Liver (tissue), 9 donors: ENCODE data around the gene JAKMIP2. TPM values are rescaled to one million over a fixed set of nuclear protein-coding genes. Genes with fewer than 3 reads are reported as not detected.

Experiments
- DNase-seq: peaks from one replicate; pipeline ENCODE4 v3.0.0-alpha.2; 2017; ENCODE audit warnings: low spot score
- H3K27ac ChIP-seq, 2 donors: one replicate each; pipeline ENCODE4 v1.7.0; 2013; ENCODE audit warnings: inconsistent platforms in 2 of 2, low read length in 2 of 2, control low read depth in 1 of 2, low read depth in 1 of 2, mild to moderate bottlenecking in 1 of 2
- H3K27me3 ChIP-seq, 4 donors: one replicate each; pipeline versions ENCODE4 v1.6.1 to v1.7.0; 2013; ENCODE audit warnings: low read length in 3 of 4, inconsistent platforms in 1 of 4, mild to moderate bottlenecking in 1 of 4, moderate library complexity in 1 of 4; ENCODE audit not compliant: control insufficient read depth in 4 of 4, insufficient read depth in 4 of 4
- H3K36me3 ChIP-seq, 4 donors: one replicate each; pipeline versions ENCODE4 v1.6.1 to v1.7.0; 2013; ENCODE audit warnings: low read length in 3 of 4, mild to moderate bottlenecking in 3 of 4, low read depth in 1 of 4, moderate library complexity in 1 of 4; ENCODE audit not compliant: control insufficient read depth in 4 of 4, insufficient read depth in 3 of 4
- H3K4me1 ChIP-seq, 4 donors: one replicate each; pipeline versions ENCODE4 v1.6.1 to v1.7.0; 2013; ENCODE audit warnings: low read length in 3 of 4, mild to moderate bottlenecking in 3 of 4, moderate library complexity in 1 of 4; ENCODE audit not compliant: control insufficient read depth in 4 of 4, insufficient read depth in 4 of 4
- H3K4me3 ChIP-seq, 3 donors: one replicate each; pipeline versions ENCODE4 v1.6.1 to v1.7.0; 2013; ENCODE audit warnings: low read length in 3 of 3, control low read depth in 1 of 3, low read depth in 1 of 3, mild to moderate bottlenecking in 1 of 3
- H3K9ac ChIP-seq, 2 donors: one replicate each; pipeline ENCODE4 v1.7.0; 2013; ENCODE audit warnings: low read length in 2 of 2, mild to moderate bottlenecking in 2 of 2, moderate library complexity in 2 of 2, control low read depth in 1 of 2, low read depth in 1 of 2
- H3K9me3 ChIP-seq, 4 donors: one replicate each; pipeline versions ENCODE4 v1.6.1 to v1.7.0; 2013; ENCODE audit warnings: low read length in 3 of 4; ENCODE audit not compliant: control insufficient read depth in 4 of 4
- ATF3 ChIP-seq: IDR thresholded peaks from 2 replicates; pipeline ENCODE4 v1.6.1; 2016; ENCODE audit warnings: antibody characterized with exemption
- CTCF ChIP-seq: fragments of 150-350 bp; IDR thresholded peaks from 2 replicates; pipeline ENCODE4 v1.5.1; 2017; ENCODE audit warnings: improper control_type of control experiment, low read depth, low read length; ENCODE audit not compliant: missing input control
- EGR1 ChIP-seq, 2 donors: IDR thresholded peaks; 2 replicates each; pipeline ENCODE4 v1.6.1; 2016 to 2018; ENCODE audit warnings: antibody characterized with exemption in 2 of 2, low read depth in 2 of 2
- FOXA1 ChIP-seq: IDR thresholded peaks from 2 replicates; pipeline ENCODE4 v1.6.1; 2016; ENCODE audit warnings: antibody characterized with exemption
- FOXA2 ChIP-seq: IDR thresholded peaks from 2 replicates; pipeline ENCODE4 v1.6.1; 2016; ENCODE audit warnings: antibody characterized with exemption
- GABPA ChIP-seq, 2 donors: IDR thresholded peaks in 1 of 2; conservative IDR thresholded peaks in 1 of 2; 2 replicates each; pipeline ENCODE4 v1.6.1; 2016; ENCODE audit warnings: antibody characterized with exemption in 2 of 2, mild to moderate bottlenecking in 1 of 2, moderate library complexity in 1 of 2
- HNF4A ChIP-seq, 2 donors: conservative IDR thresholded peaks; 2 replicates each; pipeline ENCODE4 v1.6.1; 2016; ENCODE audit warnings: antibody characterized with exemption in 2 of 2, mild to moderate bottlenecking in 2 of 2
- HNF4G ChIP-seq: IDR thresholded peaks from 2 replicates; pipeline ENCODE4 v1.6.1; 2016; ENCODE audit warnings: antibody characterized with exemption
- JUND ChIP-seq, 2 donors: IDR thresholded peaks; 2 replicates each; pipeline ENCODE4 v1.6.1; 2016; ENCODE audit warnings: antibody characterized with exemption in 2 of 2
- MAX ChIP-seq: IDR thresholded peaks from 2 replicates; pipeline ENCODE4 v1.6.1; 2016; ENCODE audit warnings: antibody characterized with exemption
- NR2F2 ChIP-seq: IDR thresholded peaks from 2 replicates; pipeline ENCODE4 v1.6.1; 2016; ENCODE audit warnings: antibody characterized with exemption
- RAD21 ChIP-seq, 2 donors: IDR thresholded peaks; 2 replicates each; pipeline ENCODE4 v1.6.1; 2016; ENCODE audit warnings: antibody characterized with exemption in 2 of 2, mild to moderate bottlenecking in 2 of 2
- REST ChIP-seq: IDR thresholded peaks from 2 replicates; pipeline ENCODE4 v1.6.1; 2016; ENCODE audit warnings: antibody characterized with exemption, mild to moderate bottlenecking
- RXRA ChIP-seq, 2 donors: IDR thresholded peaks; 2 replicates each; pipeline ENCODE4 v1.6.1; 2017 to 2018; ENCODE audit warnings: antibody characterized with exemption in 2 of 2, mild to moderate bottlenecking in 1 of 2
- SP1 ChIP-seq: IDR thresholded peaks from 2 replicates; pipeline ENCODE4 v1.6.1; 2018; ENCODE audit warnings: antibody characterized with exemption, mild to moderate bottlenecking
- TAF1 ChIP-seq: conservative IDR thresholded peaks from 2 replicates; pipeline ENCODE4 v1.6.1; 2016; ENCODE audit warnings: antibody characterized with exemption, mild to moderate bottlenecking
- YY1 ChIP-seq: IDR thresholded peaks from 2 replicates; pipeline ENCODE4 v1.6.1; 2016; ENCODE audit warnings: antibody characterized with exemption, mild to moderate bottlenecking
- ZBTB33 ChIP-seq: IDR thresholded peaks from 2 replicates; pipeline ENCODE4 v1.6.1; 2016; ENCODE audit warnings: antibody characterized with exemption
- WGBS: extraction: QIAGEN DNeasy Blood & Tissue Kit; methylation state at CpG from one replicate; pipeline ENCODE4 v1.1.7; 2013; 5-methylcytosine and 5-hydroxymethylcytosine counted together
- polyA plus RNA-seq, 2 donors: library from polyadenylated mRNA; stranded (reverse) in 1 of 2; unstranded in 1 of 2; fragments of 200-250 nt in 1 of 2; fragments of >200 nt in 1 of 2; fragmentation: Nextera tagmentation in 1 of 2; extraction: Ambion mirVana in 1 of 2; gene quantifications; one replicate each; pipeline versions ENCODE4 v1.2.1 to v1.2.3, GENCODE V29; 2013 to 2015
- total RNA-seq, 2 donors: library from RNA; depleted of rRNA; stranded (reverse); fragments of >200 nt; gene quantifications; one replicate each; pipeline ENCODE4 v1.2.3, GENCODE V29; 2014
- donor health status: healthy.
- donor health status: healthy.
- donor health status: healthy.
- donor health status: healthy.
- donor health status: healthy.

The JAKMIP2 gene
- total and polyA plus RNA-seq, 4 donors: 0.06 to 0.38 (median 0.24) TPM

- DNase-seq: no peak
These were observed 221.7 kb downstream of the JAKMIP2 start for GRCh38 chr5:147560718-147561331.

More at GRCh38 chr5:147560718-147561331, 221.7 kb downstream of the JAKMIP2 start:
- 89% methylated on average over 2 of the region's 2 CpGs for WGBS
- Histone ChIP-seq H3K36me3 (no peaks in the 10 kb centered on the region), H3K9me3 (no peaks in the 10 kb centered on the region), H3K27me3 (peaks cover 0 to 3% (median 0%) of the 10 kb centered on the region in 4 donors), H3K27ac (no peak overlapping the region), H3K4me3 (no peak overlapping the region), H3K9ac (no peak overlapping the region), H3K4me1 (no peaks in the 10 kb centered on the region)
- no peak for TF ChIP-seq SP1
- TF ChIP-seq ZBTB33: no peak
- TF ChIP-seq YY1: no peak
- TF ChIP-seq HNF4G: no peak
- no peak for TF ChIP-seq GABPA (IDR thresholded peaks at IDR 0.05 in 1 of 2, conservative IDR thresholded peaks at IDR 0.05 in 1 of 2)
- TF ChIP-seq MAX: no peak
- TF ChIP-seq JUND (IDR thresholded peaks at IDR 0.05): no peak
- no peak for TF ChIP-seq CTCF
- no peak for TF ChIP-seq RAD21 (IDR thresholded peaks at IDR 0.05)
- TF ChIP-seq EGR1 (IDR thresholded peaks at IDR 0.05; ENCODE audit: low read depth in 2 of 2): no peak
- no peak for TF ChIP-seq ATF3
- no peak for TF ChIP-seq FOXA2
- no peak for TF ChIP-seq REST
- no peak for TF ChIP-seq FOXA1
- no peak for TF ChIP-seq RXRA (IDR thresholded peaks at IDR 0.05)
- no peak for TF ChIP-seq HNF4A (conservative IDR thresholded peaks at IDR 0.05)
- no peak for TF ChIP-seq NR2F2
- no peak for TF ChIP-seq TAF1
